ENCODE results near the gene STC2. TPM values are rescaled to one million over a fixed set of nuclear protein-coding genes. Genes with fewer than 3 reads are reported as not detected.

STC2 gene
- total RNA-seq, 4 donors from 2014 or later = 0.72 to 7.6 (median 5.7) TPM

DNA sequence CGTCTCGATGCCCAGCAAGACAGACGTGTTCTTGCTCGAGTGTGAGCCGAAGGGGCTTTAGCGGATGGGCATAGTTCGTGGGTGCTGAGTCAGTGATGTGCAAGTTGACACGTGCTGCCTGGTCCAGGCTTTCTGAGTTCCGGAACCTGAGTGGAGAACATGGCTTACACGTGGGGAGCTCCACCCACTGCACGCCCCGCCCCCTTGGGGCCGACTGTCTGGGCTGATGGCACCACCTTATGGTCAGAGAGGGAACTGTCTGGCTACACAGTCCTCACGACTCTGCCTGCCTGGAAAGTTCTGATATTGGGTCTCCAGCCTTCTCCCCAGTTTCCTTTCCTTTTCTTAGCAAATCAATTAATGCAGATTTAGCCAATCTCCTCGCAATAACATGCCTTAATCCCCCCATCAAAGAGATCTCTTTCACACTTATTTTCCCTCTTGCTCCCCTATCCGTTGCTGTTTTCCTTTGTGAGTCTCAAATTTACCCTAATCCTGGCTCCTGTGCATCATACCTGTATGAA is 3.8 kb upstream of the STC2 start:
- 30% methylated on average over 16 of the region's 16 CpGs for WGBS
- peaks cover 30% of the 10 kb centered on the region for H3K4me1 ChIP-seq
- H3K27me3 ChIP-seq = peaks cover 47% of the 10 kb centered on the region
- DNase-seq (ENCODE audit: low spot score in 2 of 2) = peak; percentile 91 to 93
- no peaks in the 10 kb centered on the region for H3K36me3 ChIP-seq
- no peaks in the 10 kb centered on the region for H3K9me3 ChIP-seq
- no peak overlapping the region for H3K27ac ChIP-seq
- no peak overlapping the region for H3K4me3 ChIP-seq
- TF ChIP-seq, protein P1, sequence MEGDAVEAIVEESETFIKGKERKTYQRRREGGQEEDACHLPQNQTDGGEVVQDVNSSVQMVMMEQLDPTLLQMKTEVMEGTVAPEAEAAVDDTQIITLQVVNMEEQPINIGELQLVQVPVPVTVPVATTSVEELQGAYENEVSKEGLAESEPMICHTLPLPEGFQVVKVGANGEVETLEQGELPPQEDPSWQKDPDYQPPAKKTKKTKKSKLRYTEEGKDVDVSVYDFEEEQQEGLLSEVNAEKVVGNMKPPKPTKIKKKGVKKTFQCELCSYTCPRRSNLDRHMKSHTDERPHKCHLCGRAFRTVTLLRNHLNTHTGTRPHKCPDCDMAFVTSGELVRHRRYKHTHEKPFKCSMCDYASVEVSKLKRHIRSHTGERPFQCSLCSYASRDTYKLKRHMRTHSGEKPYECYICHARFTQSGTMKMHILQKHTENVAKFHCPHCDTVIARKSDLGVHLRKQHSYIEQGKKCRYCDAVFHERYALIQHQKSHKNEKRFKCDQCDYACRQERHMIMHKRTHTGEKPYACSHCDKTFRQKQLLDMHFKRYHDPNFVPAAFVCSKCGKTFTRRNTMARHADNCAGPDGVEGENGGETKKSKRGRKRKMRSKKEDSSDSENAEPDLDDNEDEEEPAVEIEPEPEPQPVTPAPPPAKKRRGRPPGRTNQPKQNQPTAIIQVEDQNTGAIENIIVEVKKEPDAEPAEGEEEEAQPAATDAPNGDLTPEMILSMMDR (IDR thresholded peaks at IDR 0.05) = peak; percentile 91 to 96
- TF ChIP-seq POLR2AphosphoS5 (IDR thresholded peaks at IDR 0.05) (no peak), POLR2A (IDR thresholded peaks at IDR 0.05) (no peak), EP300 (IDR thresholded peaks at IDR 0.05) (no peak)

DNA sequence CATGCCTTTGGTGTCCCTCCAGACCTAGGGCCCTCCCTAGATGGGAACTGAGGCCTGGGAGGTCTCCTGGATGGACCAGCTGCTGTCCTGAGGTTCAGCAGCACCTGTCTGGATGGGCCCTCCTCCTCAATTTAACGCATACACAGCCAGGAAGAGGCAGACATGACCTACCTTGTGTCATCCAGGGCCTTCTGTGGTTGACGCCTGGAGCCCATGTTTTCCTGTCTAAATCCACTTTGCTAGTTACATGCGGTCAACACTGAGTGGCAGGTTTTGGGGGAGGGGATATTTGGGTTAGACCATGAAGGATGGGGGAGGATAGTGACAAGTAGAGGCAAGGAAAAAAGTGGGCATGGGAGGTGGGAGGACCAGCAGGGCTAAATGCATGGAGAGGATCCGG is 3.1 kb upstream of the STC2 start:
- Histone ChIP-seq H3K36me3 (no peaks in the 10 kb centered on the region), H3K27ac (no peak overlapping the region), H3K4me1 (peaks cover 37% of the 10 kb centered on the region), H3K4me3 (no peak overlapping the region), H3K9me3 (no peaks in the 10 kb centered on the region), H3K27me3 (peaks cover 55% of the 10 kb centered on the region)
- 94% methylated on average over 4 of the region's 4 CpGs for WGBS
- no peak for TF ChIP-seq POLR2A (IDR thresholded peaks at IDR 0.05)
- TF ChIP-seq POLR2AphosphoS5 (IDR thresholded peaks at IDR 0.05) = no peak
- TF ChIP-seq, protein P1 (IDR thresholded peaks at IDR 0.05) = no peak
- no peak for TF ChIP-seq EP300 (IDR thresholded peaks at IDR 0.05)
- no peak for DNase-seq (ENCODE audit: low spot score in 2 of 2)

DNA sequence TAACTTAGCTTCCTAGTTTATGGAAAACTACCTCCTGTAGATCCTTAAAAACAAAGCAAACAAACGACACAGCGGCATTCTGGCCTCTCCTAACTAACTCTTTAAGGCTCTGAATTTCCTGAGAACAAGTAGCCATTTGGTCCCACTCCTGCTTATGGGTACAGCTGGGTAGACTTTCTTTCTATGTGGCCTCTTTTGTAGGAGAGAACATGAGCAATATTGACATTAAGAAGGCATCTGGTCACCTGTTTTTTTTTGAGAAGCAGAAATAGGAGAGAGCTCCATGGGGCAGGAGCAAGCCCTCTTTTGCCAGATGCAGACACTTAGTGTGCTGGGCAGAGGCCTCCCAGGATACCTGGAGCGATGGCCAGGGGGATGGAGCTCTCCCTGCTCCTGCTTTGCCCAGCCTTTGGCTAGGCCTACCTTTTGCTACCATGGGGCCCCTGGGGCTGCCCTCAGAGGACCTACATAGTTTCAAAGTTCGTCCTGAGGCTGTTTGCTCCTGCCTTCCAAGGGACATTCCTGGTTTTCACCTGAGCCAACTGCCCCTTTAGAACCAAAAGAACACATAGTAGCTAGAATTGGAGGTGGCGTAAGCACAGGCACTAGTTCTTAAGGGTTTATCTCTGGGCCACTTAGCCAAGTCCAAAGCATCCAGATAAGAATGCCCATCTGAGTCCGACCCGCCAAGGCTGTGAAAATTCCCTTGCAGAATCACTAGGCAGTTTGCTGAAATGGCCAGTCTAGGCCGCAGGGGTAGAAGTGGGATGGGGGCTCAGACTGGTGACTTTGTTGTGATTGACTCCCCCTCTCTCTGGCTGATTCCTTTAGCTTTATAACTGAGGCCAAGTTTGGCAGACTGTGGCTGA is 2.4 kb upstream of the STC2 start:
- DNase-seq (ENCODE audit: low spot score in 2 of 2) = peak in 1 of 2 donors; percentile 48
- Histone ChIP-seq H3K4me3 (no peak overlapping the region), H3K36me3 (no peaks in the 10 kb centered on the region), H3K27me3 (peaks cover 62% of the 10 kb centered on the region), H3K4me1 (peaks cover 39% of the 10 kb centered on the region), H3K27ac (no peak overlapping the region), H3K9me3 (no peaks in the 10 kb centered on the region)
- 90% methylated on average over 8 of the region's 8 CpGs for WGBS
- no peak for TF ChIP-seq POLR2A (IDR thresholded peaks at IDR 0.05)
- no peak for TF ChIP-seq POLR2AphosphoS5 (IDR thresholded peaks at IDR 0.05)
- TF ChIP-seq, protein P1 (IDR thresholded peaks at IDR 0.05) = no peak
- no peak for TF ChIP-seq EP300 (IDR thresholded peaks at IDR 0.05)

DNA sequence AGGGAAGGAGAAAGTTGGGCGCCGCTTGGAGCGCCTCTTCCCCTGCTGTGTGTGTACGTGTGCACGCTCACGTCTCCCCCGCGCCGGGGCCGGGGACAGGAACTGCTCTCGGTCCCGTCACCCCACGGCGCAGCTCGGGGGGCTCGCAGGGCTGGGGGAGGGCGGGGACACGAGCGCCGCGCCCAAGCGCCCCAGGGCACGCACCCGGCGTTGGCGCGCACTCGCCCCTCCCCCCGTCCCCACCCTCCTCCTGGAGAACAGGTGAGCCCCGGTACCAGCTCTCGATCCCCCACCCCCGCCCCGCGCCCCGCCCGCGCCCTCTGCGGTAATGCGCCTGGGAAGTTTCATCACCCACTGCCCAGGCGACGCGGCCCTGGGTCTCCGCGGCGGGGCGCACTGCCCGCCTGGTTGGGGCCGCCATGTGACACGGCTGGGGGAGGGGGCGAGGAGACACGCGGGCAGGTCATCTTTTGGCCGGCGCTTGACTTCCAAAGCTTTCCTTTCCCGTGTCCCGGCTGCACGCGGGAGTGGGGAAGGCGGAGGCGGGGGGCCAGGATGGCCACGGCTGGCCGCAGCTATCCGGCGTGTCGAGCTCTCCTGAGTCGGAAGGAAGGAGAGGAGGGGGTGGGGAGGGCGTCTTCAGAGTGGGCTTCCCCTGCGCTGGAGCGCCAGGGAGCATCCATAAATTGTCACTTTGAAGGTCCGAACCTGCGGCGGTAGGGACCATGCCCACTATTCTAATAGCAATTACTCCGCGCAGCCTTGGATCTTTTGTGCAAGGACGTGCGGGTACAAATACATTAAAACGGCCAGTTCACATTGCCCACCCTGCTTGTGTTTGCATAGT is 1.5 kb upstream of the STC2 start:
- no peaks in the 10 kb centered on the region for H3K9me3 ChIP-seq
- DNase-seq (ENCODE audit: low spot score in 2 of 2) = peak in 1 of 2 donors; percentile 69
- WGBS = 33% methylated on average over 29 of the region's 77 CpGs
- TF ChIP-seq EP300 (IDR thresholded peaks at IDR 0.05) (no peak), POLR2AphosphoS5 (IDR thresholded peaks at IDR 0.05) (no peak), POLR2A (IDR thresholded peaks at IDR 0.05) (no peak)
- TF ChIP-seq, protein P1 (IDR thresholded peaks at IDR 0.05) = no peak
- no peak overlapping the region for H3K27ac ChIP-seq
- H3K36me3 ChIP-seq = no peaks in the 10 kb centered on the region
- H3K27me3 ChIP-seq = peaks cover 68% of the 10 kb centered on the region
- peaks cover 41% of the 10 kb centered on the region for H3K4me1 ChIP-seq
- H3K4me3 ChIP-seq = peak overlapping the region; percentile 51
